HepG2 (cell line): ENCODE results near the gene P3H3. TPM values are rescaled to one million over a fixed set of nuclear protein-coding genes. Genes with fewer than 3 reads are reported as not detected.

Source experiments
- CEBPG ChIP-seq: IDR thresholded peaks from 2 replicates; pipeline ENCODE4 v1.6.1; 2016
- JUN ChIP-seq: sonication (generic); formaldehyde crosslinking; IDR thresholded peaks from 2 replicates; pipeline ENCODE4 v1.4.0; 2020; ENCODE audit warnings: mild to moderate bottlenecking, missing genetic modification reagents
- KDM2A ChIP-seq: sonication (generic); formaldehyde crosslinking; IDR thresholded peaks from 2 replicates; pipeline ENCODE4 v1.4.0; 2020; ENCODE audit warnings: low read depth, missing genetic modification reagents, borderline replicate concordance
- MATR3 ChIP-seq: sonication (generic); formaldehyde crosslinking; IDR thresholded peaks from 2 replicates; pipeline ENCODE4 v1.4.0; 2020; ENCODE audit warnings: missing genetic modification reagents
- MIER2 ChIP-seq: IDR thresholded peaks from 2 replicates; pipeline ENCODE4 v1.6.1; 2016; ENCODE audit warnings: missing biosample characterization, missing genetic modification reagents
- TEAD2 ChIP-seq: sonication (generic); formaldehyde crosslinking; IDR thresholded peaks from 2 replicates; pipeline ENCODE4 v1.9.0; 2021; ENCODE audit warnings: missing genetic modification reagents
- ZC3H13 ChIP-seq: sonication (generic); formaldehyde crosslinking; IDR thresholded peaks from 2 replicates; pipeline ENCODE4 v1.8.1; 2023; ENCODE audit warnings: mild to moderate bottlenecking, missing genetic modification reagents, moderate library complexity
- ZNF225 ChIP-seq: sonication (generic); formaldehyde crosslinking; IDR thresholded peaks from 2 replicates; pipeline ENCODE4 v1.4.0; 2020; ENCODE audit warnings: mild to moderate bottlenecking, missing genetic modification reagents
- polyA plus RNA-seq, 8 experiments: library from polyadenylated mRNA; depleted of rRNA in 3 of 8; stranded (reverse) in 7 of 8; unstranded in 1 of 8; fragments of >200 nt; fragmentation: Illumina TruSeq in 4 of 8; extraction: Trizol in 4 of 8; gene quantifications; 2 replicates each; pipeline versions ENCODE4 v1.2.1 to v1.2.3, GENCODE V29; 2011 to 2016; ENCODE audit warnings: low read depth in 4 of 8, missing spikeins in 1 of 8, mixed read lengths in 1 of 8; ENCODE audit not compliant: insufficient read depth in 1 of 8
- total RNA-seq, 5 experiments: library from RNA; depleted of rRNA; stranded (reverse); fragments of >200 nt; fragmentation: Illumina TruSeq; extraction: Trizol; gene quantifications; 2 replicates each; pipeline ENCODE4 v1.2.3, GENCODE V29; 2016; ENCODE audit warnings: low read depth in 1 of 5
- TF ChIP-seq, protein P1 (sequence below): sonication (generic); formaldehyde crosslinking; IDR thresholded peaks from 2 replicates; pipeline ENCODE4 v1.4.0; 2020; ENCODE audit warnings: mild to moderate bottlenecking, missing genetic modification reagents, borderline replicate concordance
- TF ChIP-seq, protein P2 (sequence below): sonication (generic); formaldehyde crosslinking; IDR thresholded peaks from 2 replicates; pipeline ENCODE4 v1.4.0; 2020; ENCODE audit warnings: mild to moderate bottlenecking, missing genetic modification reagents

P3H3 gene
- total and polyA plus RNA-seq, 2 of the 13 experiments (the other 11 are each of a cell fraction or from before 2014, with no cell fraction given) = 20.1 to 20.5 TPM

DNA sequence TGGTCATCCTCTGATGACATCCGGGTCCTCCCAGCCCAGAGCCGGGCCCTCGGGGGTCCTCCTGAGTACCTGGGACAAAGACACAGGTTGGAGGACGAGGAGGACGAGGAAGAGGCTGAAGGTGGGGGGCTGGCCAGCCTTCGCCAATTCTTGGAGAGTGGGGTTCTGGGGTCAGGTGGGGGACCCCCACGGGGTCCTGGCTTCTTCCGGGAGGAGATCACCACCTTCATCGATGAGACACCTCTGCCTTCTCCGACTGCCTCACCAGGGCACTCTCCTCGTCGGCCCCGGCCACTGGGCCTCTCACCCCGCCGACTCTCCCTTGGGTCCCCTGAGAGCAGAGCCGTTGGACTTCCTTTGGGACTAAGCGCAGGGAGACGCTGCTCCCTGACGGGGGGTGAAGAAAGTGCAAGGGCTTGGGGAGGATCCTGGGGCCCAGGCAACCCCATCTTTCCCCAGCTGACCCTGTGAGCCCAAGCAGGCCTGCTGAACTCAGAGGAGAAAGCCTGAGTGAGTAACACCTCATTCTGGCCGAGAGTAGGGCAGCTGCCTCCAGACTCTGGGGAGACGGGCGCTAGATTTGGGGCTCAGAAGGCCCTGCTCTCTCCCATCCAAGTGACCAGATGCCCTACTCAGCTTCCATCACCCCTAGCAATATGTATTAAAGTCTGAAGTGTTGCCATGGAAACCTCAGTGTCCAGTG lies 1.3 kb upstream of the P3H3 start (continued):
- TF ChIP-seq, protein P1, sequence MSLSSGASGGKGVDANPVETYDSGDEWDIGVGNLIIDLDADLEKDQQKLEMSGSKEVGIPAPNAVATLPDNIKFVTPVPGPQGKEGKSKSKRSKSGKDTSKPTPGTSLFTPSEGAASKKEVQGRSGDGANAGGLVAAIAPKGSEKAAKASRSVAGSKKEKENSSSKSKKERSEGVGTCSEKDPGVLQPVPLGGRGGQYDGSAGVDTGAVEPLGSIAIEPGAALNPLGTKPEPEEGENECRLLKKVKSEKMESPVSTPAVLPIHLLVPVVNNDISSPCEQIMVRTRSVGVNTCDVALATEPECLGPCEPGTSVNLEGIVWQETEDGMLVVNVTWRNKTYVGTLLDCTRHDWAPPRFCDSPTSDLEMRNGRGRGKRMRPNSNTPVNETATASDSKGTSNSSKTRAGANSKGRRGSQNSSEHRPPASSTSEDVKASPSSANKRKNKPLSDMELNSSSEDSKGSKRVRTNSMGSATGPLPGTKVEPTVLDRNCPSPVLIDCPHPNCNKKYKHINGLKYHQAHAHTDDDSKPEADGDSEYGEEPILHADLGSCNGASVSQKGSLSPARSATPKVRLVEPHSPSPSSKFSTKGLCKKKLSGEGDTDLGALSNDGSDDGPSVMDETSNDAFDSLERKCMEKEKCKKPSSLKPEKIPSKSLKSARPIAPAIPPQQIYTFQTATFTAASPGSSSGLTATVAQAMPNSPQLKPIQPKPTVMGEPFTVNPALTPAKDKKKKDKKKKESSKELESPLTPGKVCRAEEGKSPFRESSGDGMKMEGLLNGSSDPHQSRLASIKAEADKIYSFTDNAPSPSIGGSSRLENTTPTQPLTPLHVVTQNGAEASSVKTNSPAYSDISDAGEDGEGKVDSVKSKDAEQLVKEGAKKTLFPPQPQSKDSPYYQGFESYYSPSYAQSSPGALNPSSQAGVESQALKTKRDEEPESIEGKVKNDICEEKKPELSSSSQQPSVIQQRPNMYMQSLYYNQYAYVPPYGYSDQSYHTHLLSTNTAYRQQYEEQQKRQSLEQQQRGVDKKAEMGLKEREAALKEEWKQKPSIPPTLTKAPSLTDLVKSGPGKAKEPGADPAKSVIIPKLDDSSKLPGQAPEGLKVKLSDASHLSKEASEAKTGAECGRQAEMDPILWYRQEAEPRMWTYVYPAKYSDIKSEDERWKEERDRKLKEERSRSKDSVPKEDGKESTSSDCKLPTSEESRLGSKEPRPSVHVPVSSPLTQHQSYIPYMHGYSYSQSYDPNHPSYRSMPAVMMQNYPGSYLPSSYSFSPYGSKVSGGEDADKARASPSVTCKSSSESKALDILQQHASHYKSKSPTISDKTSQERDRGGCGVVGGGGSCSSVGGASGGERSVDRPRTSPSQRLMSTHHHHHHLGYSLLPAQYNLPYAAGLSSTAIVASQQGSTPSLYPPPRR (CRISPR knock-in tag) = no peak
- peak; percentile 29; the same call in 1 of the 2 replicates for TF ChIP-seq ZC3H13
- TF ChIP-seq JUN (CRISPR knock-in tag) = no peak
- TF ChIP-seq, protein P2, sequence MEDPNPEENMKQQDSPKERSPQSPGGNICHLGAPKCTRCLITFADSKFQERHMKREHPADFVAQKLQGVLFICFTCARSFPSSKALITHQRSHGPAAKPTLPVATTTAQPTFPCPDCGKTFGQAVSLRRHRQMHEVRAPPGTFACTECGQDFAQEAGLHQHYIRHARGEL = no peak
- TF ChIP-seq TEAD2 (CRISPR knock-in tag) = no peak
- no peak for TF ChIP-seq ZNF225
- TF ChIP-seq CEBPG (CRISPR knock-in tag) = no peak
- TF ChIP-seq MATR3 (CRISPR knock-in tag) = no peak
- TF ChIP-seq MIER2 = no peak
- 0 out of 2 replicates have a peak, but pooled peaks have one; percentile 3 for TF ChIP-seq KDM2A (CRISPR knock-in tag)
